Activated CD4-positive, alpha-beta T cell treated with anti-CD3 and anti-CD28 coated beads for 36 hours (primary cell): ENCODE results near the gene EXTL1. TPM values are rescaled to one million over a fixed set of nuclear protein-coding genes. Genes with fewer than 3 reads are reported as not detected.

ENCODE experiments used
- ATAC-seq: fragments of 200-7000 bp; cut with Tn5 transposase; one replicate; pipeline ENCODE4 v1.10.0; 2021; ENCODE audit warnings: mild to moderate bottlenecking, moderate library complexity
- CTCF ChIA-PET: fragments of 350-600 bp; sonication (Branson Sonifier 250); formaldehyde crosslinking; loops from one replicate; lab custom pipeline; 2021; ENCODE audit warnings: antibody characterized with exemption; lab: Charles Lee
- POLR2A ChIA-PET: fragments of 350-600 bp; sonication (Branson Sonifier 250); formaldehyde crosslinking; loops from one replicate; lab custom pipeline; 2021; ENCODE audit warnings: antibody characterized with exemption, inconsistent platforms; lab: Charles Lee
- DNase-seq: peaks from one replicate; pipeline ENCODE4 v3.0.0-alpha.2; 2020
- H3K27ac Mint-ChIP-seq: one replicate; pipeline ENCODE4 v1.8.0; 2021; ENCODE audit warnings: mixed read lengths
- H3K27me3 Mint-ChIP-seq: one replicate; pipeline ENCODE4 v1.8.0; 2021; ENCODE audit warnings: mixed read lengths
- H3K36me3 Mint-ChIP-seq: one replicate; pipeline ENCODE4 v1.8.0; 2021; ENCODE audit warnings: low read depth, mixed read lengths
- H3K4me1 Mint-ChIP-seq: one replicate; pipeline ENCODE4 v1.8.0; 2021; ENCODE audit warnings: mixed read lengths
- H3K4me3 Mint-ChIP-seq: one replicate; pipeline ENCODE4 v1.8.0; 2021; ENCODE audit warnings: mild to moderate bottlenecking, moderate library complexity, mixed read lengths
- H3K9me3 Mint-ChIP-seq: one replicate; pipeline ENCODE4 v1.8.0; 2021; ENCODE audit warnings: low read depth, mixed read lengths
- intact Hi-C, 2 experiments: fragments of 100-400 bp; cut with DNase I in 1 of 2; cut with micrococcal nuclease in 1 of 2; formaldehyde crosslinking; loops; one replicate each; pipeline versions ENCODE4 v1.14.2 to v1.15.1; 2022 to 2024; cut with DNase I, micrococcal nuclease
- total RNA-seq, 2 experiments: library from RNA; stranded (reverse); gene quantifications; one replicate each; pipeline ENCODE4 v1.2.3, GENCODE V29; 2021

Gene EXTL1
- total RNA-seq, 2 experiments from 2014 or later = not detected

DNA sequence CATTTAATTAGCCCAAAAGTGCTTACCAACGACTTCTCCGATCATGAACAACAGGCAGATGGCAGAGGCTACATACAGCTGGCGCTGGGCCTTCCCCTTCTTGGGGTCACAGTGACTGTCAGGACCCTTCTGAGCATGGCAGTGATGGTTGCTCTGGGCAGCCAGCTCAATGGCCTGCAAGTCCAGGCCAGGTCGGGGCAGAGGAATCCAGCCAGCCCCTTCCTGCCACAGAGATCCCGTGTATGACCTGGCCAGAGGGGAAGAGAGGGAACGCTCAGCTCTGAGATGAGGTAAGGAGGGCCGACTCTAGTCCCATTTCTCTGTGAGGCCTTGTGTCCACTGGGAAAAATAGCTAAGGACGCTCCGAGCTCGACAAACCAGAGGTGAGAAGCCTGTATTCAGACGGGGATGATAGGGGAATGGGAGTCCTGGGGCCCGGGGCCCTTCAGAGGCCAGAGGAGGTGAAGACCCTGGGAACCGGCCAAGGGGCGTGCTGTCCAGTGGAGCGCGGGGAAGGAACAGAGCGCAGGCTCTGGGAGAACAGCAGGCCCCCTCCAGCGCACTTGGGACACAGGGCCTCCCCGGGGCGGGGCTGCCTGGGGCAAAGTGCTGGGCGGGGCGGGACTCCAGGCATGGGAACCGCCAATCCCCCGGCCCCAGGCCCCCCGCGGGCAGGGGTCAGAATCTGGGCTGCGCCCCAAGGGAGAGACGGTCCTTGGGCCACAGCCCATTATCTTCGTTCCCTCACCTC is 23.6 kb downstream of the EXTL1 start:
- H3K4me3 Mint-ChIP-seq = no peak overlapping the region
- H3K27ac Mint-ChIP-seq = no peak overlapping the region
- DNase-seq = no peak
- ATAC-seq = no peak
- no peaks in the 10 kb centered on the region for H3K9me3 Mint-ChIP-seq
- peaks cover 46% of the 10 kb centered on the region for H3K27me3 Mint-ChIP-seq
- intact Hi-C loops = no loop called here
- H3K36me3 Mint-ChIP-seq = no peaks in the 10 kb centered on the region
- POLR2A ChIA-PET = no interaction called here
- CTCF ChIA-PET = interaction anchor here (0.6 to 1.4 kb wide), 4 partner anchors 10 to 1186 kb away, joined by 3 to 4 read pairs (median 4); no protein-coding TSS in a partner anchor
- H3K4me1 Mint-ChIP-seq = peaks cover 2% of the 10 kb centered on the region

DNA sequence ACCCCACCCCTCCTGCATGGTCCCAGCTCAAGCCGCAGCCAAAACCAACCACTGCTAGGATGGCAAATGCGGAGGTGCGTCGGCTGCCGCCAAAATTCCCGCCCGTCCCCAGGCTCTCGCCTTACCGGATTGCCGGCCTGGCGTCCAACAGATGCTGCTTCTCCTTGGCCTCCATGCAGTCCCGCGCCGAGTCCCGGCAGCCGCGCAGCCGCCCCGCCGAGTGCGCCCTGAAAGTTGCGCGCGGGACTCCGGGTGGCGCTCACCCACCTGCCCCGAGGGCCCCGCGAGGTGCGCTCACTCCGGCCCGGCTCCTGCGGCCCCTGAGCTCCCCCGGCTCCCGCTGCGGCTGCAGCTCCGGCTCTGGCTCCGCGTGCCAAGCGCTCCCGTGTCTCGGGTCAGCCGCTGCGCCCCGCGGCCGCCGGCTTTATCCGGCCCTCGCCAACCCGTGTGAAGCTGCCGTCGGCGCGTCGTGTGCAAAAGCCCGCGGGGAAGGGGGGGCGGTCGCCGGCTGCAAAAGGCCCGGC is 24.2 kb downstream of the EXTL1 start, which contains the start of gene SLC30A2:
TSS of gene SLC30A2 (minus strand) at position 397 of the 524 bp plus-strand sequence. CDS start at position 175, 222 bp downstream.
- Mint-ChIP-seq H3K36me3 (no peaks in the 10 kb centered on the region), H3K9me3 (no peaks in the 10 kb centered on the region), H3K27ac (no peak within 1 kb of the TSS), H3K4me3 (no peak within 1 kb of the TSS), H3K27me3 (peaks cover 48% of the 10 kb centered on the region), H3K4me1 (peaks cover 2% of the 10 kb centered on the region)
- ChIA-PET POLR2A (no interaction called here), CTCF (interaction anchor here (1.4 kb wide), 2 partner anchors 11 to 150 kb away, joined by 3 to 4 read pairs; no protein-coding TSS in a partner anchor)
- DNase-seq (peak; percentile 22), ATAC-seq (no peak)
- intact Hi-C loops = no loop called here

DNA sequence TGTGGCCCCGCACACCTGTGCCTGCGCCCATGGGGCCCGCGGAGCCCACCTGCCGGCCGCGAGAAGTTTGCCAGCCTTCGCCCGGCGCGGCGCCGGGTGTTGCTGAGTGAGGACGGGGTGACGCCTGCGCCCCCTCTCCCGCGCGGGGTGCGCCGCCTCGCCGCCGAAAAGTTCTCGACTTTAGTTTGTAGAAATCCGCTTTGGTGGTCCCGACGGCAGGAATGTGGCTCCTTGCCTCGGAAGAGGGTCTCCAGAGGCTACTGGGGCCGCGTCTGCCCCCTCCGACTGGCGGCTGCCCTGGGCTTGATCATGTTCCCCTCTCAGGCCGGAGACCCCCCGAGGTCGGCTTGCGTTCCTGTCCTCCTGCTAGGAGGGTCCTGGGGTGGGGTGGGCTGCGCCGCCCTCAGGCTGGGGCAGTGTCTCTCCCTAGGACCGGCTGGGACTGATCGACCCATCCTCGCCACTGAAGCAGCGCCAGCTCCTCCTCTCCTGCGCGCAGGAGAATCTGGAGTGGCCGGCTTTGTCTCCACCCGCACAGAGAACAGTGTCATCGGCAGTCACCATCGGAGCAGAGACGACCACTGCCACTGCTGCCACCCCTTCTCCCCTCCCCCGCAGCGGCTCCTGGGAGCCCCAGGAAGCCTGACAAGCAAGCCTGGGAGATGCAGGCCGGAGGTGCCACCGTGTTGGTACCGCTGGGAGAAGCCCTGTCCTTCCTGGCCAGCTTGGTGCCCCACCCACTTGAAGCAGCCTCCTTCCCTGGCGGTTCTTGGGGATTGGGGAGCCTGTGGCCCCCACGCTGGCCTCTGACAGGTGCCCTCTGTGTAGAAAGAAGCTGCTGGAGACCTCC is 24.9 kb downstream of the EXTL1 start:
- POLR2A ChIA-PET = no interaction called here
- H3K9me3 Mint-ChIP-seq = no peaks in the 10 kb centered on the region
- peaks cover 51% of the 10 kb centered on the region for H3K27me3 Mint-ChIP-seq

DNA sequence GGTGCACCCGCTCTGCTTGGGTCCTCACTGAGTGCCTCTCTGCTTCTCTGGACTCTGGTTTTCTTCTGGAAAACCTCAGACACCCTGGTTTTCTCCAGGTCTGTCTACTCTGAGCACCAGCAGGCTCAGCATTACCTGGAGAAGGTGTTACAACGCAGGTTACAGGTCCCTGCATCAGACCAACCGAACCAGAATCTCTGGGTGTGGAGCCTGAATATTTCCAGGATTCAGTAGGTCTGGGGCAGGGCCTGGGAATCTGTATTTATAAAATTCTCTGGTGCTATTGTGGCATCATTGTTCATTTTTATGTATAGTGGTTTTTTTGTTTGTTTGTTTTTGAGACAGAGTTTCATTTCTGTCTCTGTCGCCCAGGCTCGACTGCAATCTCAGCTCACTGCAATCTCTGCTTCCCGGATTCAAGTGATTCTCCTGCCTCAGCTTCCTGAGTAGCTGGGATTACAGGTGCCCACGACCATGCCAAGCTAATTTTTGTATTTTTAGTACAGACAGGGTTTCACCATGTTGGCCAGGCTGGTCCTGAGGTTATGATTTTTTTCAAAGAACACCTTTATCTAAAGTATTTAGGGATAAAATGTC is 25.8 kb downstream of the EXTL1 start:
- ATAC-seq (no peak), DNase-seq (no peak)
- ChIA-PET POLR2A (interaction anchor here (0.7 kb wide), 1 partner anchor 12 kb away, joined by 5 read pairs; no protein-coding TSS in a partner anchor), CTCF (interaction anchor here (0.7 kb wide), 1 partner anchor 99 kb away, joined by 3 read pairs; no protein-coding TSS in a partner anchor)
- no peak overlapping the region for H3K4me3 Mint-ChIP-seq
- H3K27me3 Mint-ChIP-seq = peaks cover 54% of the 10 kb centered on the region
- no peak overlapping the region for H3K27ac Mint-ChIP-seq
- intact Hi-C loops = no loop called here
- no peaks in the 10 kb centered on the region for H3K36me3 Mint-ChIP-seq
- H3K9me3 Mint-ChIP-seq = no peaks in the 10 kb centered on the region
- peaks cover 2% of the 10 kb centered on the region for H3K4me1 Mint-ChIP-seq

More for the DNA sequence above, 24.9 kb downstream of the EXTL1 start:
- peaks cover 2% of the 10 kb centered on the region for H3K4me1 Mint-ChIP-seq
- H3K4me3 Mint-ChIP-seq = no peak overlapping the region
- H3K27ac Mint-ChIP-seq = no peak overlapping the region
- no peaks in the 10 kb centered on the region for H3K36me3 Mint-ChIP-seq
- CTCF ChIA-PET = interaction anchor here (1.4 kb wide), 2 partner anchors 11 to 151 kb away, joined by 3 to 4 read pairs; no protein-coding TSS in a partner anchor
- DNase-seq = no peak
- intact Hi-C loops = no loop called here
- no peak for ATAC-seq

DNA sequence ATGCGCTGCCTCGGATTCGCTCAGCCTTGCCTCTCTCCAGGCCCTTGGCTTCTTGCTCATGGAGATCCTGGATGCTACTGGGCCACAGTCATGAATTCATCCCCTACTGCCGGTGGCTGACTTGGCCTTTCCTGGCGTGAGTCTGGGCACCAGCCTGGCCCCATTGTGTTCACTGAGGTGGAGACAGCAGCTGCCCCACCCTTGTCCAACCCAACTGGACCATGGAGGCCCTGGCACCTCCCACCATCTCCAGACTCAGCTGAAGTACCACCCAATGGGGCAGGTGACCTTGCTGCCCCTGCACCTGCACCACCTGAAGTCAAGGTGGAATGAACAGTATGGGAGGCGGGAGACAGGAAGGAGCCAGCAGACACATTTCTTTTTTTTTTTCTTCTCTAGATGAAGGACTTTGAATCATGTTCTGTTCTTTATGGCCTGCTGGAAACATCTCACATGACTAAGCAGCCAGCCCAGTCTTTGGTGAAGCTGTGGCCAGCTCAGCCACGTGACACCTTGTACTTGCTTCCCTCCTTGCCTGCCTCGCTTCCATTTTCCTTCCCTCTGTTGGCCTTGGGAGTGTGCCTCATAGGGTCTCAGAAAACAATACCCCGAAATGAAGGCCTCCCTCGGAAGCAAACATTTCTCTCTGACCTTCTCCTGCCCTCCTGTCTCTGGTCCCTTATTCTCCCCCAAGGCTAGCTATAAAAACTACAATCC is 28.1 kb downstream of the EXTL1 start:
- ChIA-PET POLR2A (no interaction called here), CTCF (interaction anchor here (0.6 to 0.8 kb wide), 2 partner anchors 10 to 55 kb away, joined by 3 to 6 read pairs; no protein-coding TSS in a partner anchor)
- Mint-ChIP-seq H3K27ac (no peak overlapping the region), H3K27me3 (peaks cover 44% of the 10 kb centered on the region), H3K36me3 (no peaks in the 10 kb centered on the region), H3K4me1 (peaks cover 2% of the 10 kb centered on the region), H3K9me3 (no peaks in the 10 kb centered on the region), H3K4me3 (no peak overlapping the region)
- DNase-seq = no peak
- intact Hi-C loops = no loop called here
- ATAC-seq = no peak

DNA sequence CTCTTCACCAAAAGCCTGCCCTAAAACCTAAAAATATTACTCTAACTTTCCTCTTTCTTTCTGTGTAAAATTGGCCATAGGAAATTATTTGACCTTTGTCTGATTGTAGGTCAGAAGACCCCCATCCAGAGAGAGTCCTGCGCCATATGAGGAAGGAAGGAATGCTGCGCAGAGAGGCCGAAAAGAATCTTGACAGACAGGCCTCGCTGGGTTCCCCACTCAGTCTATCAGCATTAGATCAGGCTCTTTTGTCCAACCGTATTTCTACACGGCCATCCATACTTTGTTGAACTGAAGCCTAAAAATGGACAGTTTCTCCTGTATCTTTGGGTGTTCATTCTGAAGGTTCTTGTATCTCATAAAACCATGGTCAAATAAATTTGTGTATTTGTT is 28.7 kb downstream of the EXTL1 start:
- intact Hi-C loops = no loop called here
- no peak for ATAC-seq
- H3K4me1 Mint-ChIP-seq = peaks cover under 1% of the 10 kb centered on the region
- ChIA-PET CTCF (interaction anchor here (0.6 to 0.8 kb wide), 2 partner anchors 9 to 55 kb away, joined by 3 to 6 read pairs; no protein-coding TSS in a partner anchor), POLR2A (no interaction called here)
- DNase-seq = no peak
- no peaks in the 10 kb centered on the region for H3K9me3 Mint-ChIP-seq
- H3K36me3 Mint-ChIP-seq = no peaks in the 10 kb centered on the region
- H3K27ac Mint-ChIP-seq = no peak overlapping the region
- peaks cover 39% of the 10 kb centered on the region for H3K27me3 Mint-ChIP-seq
- H3K4me3 Mint-ChIP-seq = no peak overlapping the region

DNA sequence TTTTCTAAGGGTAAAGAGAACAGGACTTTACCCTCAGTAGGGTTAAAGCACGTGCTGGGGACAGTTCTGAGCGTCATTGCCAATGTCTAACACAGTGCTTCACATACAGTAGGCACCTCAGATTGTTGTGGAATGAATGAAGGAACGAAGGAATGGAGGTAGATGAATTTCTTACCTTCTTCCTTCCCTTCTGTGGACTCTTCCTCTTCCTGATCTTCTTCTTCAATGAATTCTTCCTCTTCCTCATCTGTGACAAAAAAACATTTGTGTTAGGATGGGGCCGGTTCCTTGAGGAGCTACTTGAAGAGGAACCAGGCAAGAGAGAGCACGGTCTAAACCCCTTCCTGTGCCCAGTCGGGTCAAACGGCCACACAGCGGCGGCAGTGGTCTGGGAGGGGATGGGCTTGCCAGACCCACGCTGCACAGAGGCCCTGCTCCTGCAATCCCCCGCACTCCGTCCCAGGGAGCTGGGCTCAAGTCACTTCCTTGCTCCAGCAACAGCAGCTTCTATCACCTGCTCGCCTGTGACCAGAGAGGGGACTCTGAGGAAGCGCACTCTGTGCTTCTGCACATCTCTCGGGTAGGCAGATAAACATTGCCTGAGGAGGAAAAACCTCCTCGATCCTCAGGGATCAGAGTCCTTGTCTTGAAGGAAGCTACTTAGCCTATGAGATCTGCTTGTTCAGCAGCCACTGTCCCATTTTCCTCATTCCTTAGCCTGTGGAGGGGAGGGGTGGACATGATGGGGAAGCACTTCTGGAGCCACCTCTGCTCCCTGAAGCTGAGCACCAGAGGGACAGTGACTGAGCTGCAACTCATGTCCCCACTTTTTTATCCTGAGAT is 32.4 kb downstream of the EXTL1 start:
- Mint-ChIP-seq H3K27ac (no peak overlapping the region), H3K27me3 (peaks cover 26% of the 10 kb centered on the region), H3K9me3 (no peaks in the 10 kb centered on the region), H3K4me1 (no peaks in the 10 kb centered on the region), H3K36me3 (no peaks in the 10 kb centered on the region), H3K4me3 (no peak overlapping the region)
- DNase-seq (no peak), ATAC-seq (no peak)
- CTCF ChIA-PET = interaction anchor here (0.6 to 1.6 kb wide), 5 partner anchors 11 to 504 kb away, joined by 3 to 4 read pairs (median 3); no protein-coding TSS in a partner anchor
- POLR2A ChIA-PET = interaction anchor here (0.6 kb wide), 1 partner anchor 14 kb away, joined by 3 read pairs; no protein-coding TSS in a partner anchor
- intact Hi-C loops = no loop called here

DNA sequence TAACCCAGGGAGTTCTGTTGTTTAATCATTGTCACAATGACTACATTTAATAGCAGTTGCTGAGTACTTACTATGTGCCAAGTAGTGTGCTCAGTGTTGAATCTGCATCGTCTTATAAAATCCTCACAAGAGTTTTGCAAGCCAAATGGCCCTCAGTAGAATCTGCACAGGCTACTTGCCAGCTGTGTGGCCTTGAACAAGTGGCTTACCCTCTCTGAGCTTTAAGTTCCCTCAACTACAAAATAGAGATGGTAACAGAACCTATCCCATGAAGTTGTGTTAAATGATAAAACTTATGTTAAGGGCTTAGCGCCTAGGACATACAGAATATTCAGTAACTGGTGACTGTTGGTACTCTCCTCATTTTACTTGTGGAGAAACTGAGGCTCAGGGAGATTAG is 33.5 kb downstream of the EXTL1 start:
- CTCF ChIA-PET = interaction anchor here (1.0 to 1.4 kb wide), 3 partner anchors 19 to 445 kb away, joined by 3 to 4 read pairs (median 3); no protein-coding TSS in a partner anchor
- POLR2A ChIA-PET = interaction anchor here (0.7 kb wide), 1 partner anchor 1962 kb away, joined by 3 read pairs; no protein-coding TSS in a partner anchor
- Mint-ChIP-seq H3K27me3 (peaks cover 24% of the 10 kb centered on the region), H3K4me3 (no peak overlapping the region), H3K27ac (no peak overlapping the region), H3K9me3 (no peaks in the 10 kb centered on the region), H3K36me3 (no peaks in the 10 kb centered on the region), H3K4me1 (no peaks in the 10 kb centered on the region)
- ATAC-seq = no peak
- intact Hi-C loops = no loop called here
- no peak for DNase-seq

DNA sequence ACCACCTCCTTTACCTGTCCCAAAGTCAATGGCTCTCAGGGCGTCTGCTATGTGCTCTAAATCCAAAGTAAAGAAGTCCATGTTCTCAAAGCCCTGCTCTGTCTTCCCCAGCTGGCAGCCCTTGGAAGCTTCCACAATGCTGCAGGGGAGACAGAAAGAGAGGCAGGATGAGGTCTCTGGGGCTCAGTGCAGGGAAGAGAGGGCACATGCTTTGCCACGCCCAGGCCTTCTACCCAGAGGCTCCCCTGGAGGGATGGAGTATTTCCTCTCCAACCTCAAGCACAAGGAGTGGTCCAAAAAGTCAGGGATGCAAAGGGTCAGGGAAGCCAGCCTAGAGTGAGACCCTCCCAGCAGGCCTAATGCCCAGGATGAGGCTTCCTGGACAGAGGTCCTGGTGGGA is 35.6 kb downstream of the EXTL1 start:
- Mint-ChIP-seq H3K4me1 (no peaks in the 10 kb centered on the region), H3K27me3 (peaks cover 15% of the 10 kb centered on the region), H3K36me3 (no peaks in the 10 kb centered on the region), H3K9me3 (no peaks in the 10 kb centered on the region), H3K4me3 (no peak overlapping the region), H3K27ac (no peak overlapping the region)
- ChIA-PET CTCF (interaction anchor here (1.0 kb wide), 2 partner anchors 10 to 49 kb away, joined by 3 read pairs; no protein-coding TSS in a partner anchor), POLR2A (no interaction called here)
- no peak for ATAC-seq
- no peak for DNase-seq
- intact Hi-C loops = no loop called here
